Parathyroid adenoma (tissue), 2 donors: ENCODE results near the gene FARS2.

Experiments
- H2AFZ ChIP-seq: fragments of 300-600 bp; sonication (generic); one replicate; pipeline ENCODE4 v1.7.0; 2017; ENCODE audit warnings: antibody characterized with exemption, mild to moderate bottlenecking
- H3K27ac ChIP-seq: fragments of 300-600 bp; sonication (generic); one replicate; pipeline ENCODE4 v1.7.0; 2017
- H3K27me3 ChIP-seq: fragments of 300-600 bp; sonication (generic); one replicate; pipeline ENCODE4 v1.7.0; 2017; ENCODE audit warnings: low read length; ENCODE audit not compliant: control insufficient read depth, insufficient read depth
- H3K36me3 ChIP-seq: fragments of 300-600 bp; sonication (generic); one replicate; pipeline ENCODE4 v1.7.0; 2017; ENCODE audit warnings: low read length; ENCODE audit not compliant: control insufficient read depth, insufficient read depth
- H3K4me1 ChIP-seq: fragments of 300-600 bp; sonication (generic); one replicate; pipeline ENCODE4 v1.7.0; 2017; ENCODE audit warnings: control low read depth
- H3K4me2 ChIP-seq: fragments of 300-600 bp; sonication (generic); one replicate; pipeline ENCODE4 v1.7.0; 2017; ENCODE audit warnings: low read length
- H3K4me3 ChIP-seq: fragments of 300-600 bp; sonication (generic); one replicate; pipeline ENCODE4 v1.7.0; 2017; ENCODE audit warnings: low read depth, low read length
- H3K79me2 ChIP-seq: fragments of 300-600 bp; sonication (generic); one replicate; pipeline ENCODE4 v1.7.0; 2017; ENCODE audit warnings: control low read depth
- H3K9ac ChIP-seq: fragments of 300-600 bp; sonication (generic); one replicate; pipeline ENCODE4 v1.7.0; 2017; ENCODE audit warnings: mild to moderate bottlenecking
- H3K9me3 ChIP-seq: fragments of 300-600 bp; sonication (generic); one replicate; pipeline ENCODE4 v1.7.0; 2017; ENCODE audit warnings: low read length; ENCODE audit not compliant: control insufficient read depth
- TF ChIP-seq, protein P1 (sequence below): fragments of 300-600 bp; sonication (generic); IDR thresholded peaks from one replicate; pipeline ENCODE4 v1.7.0; 2017; ENCODE audit warnings: antibody characterized with exemption, mild to moderate bottlenecking
- donor health status: primary hyperparathyroidism.

The FARS2 gene

DNA sequence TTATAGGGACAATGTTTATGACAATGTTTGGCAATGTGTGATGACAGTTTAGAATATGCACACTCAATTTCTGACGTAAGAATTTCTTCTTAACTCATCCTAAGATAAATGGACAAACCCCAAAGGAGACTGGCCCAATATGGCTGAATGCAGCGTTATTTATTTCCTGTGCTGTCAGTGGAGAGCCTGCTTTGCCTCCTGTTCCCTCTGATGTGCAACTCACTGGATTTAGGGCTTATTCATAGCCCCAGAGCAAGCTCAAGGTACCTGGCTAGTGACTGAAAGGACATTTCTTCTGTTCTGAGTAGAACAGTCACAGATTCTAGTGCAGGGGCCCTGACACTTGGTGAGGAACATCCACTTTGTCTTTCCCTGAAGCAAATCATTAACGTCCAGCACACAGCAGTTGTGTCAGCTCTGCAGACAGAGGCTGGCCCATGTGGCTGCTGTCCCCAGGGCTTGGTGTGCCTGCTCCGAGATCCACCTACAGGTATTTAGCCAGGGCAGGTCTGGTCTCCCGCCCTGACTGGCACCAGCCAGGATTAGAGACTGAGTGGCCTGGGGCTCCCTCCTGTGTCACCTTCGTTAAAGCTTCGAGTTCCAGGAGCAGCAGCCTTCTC, 64.8 kb downstream of the FARS2 start:
- Histone ChIP-seq H3K9ac (no peak overlapping the region), H3K4me1 (no peaks in the 10 kb centered on the region), H3K27me3 (no peaks in the 10 kb centered on the region), H3K9me3 (no peaks in the 10 kb centered on the region), H3K27ac (no peak overlapping the region), H3K4me3 (no peak overlapping the region), H3K4me2 (no peak overlapping the region), H3K79me2 (peaks cover 27% of the 10 kb centered on the region), H3K36me3 (no peaks in the 10 kb centered on the region), H2AFZ (no peak overlapping the region)
- TF ChIP-seq, protein P1, sequence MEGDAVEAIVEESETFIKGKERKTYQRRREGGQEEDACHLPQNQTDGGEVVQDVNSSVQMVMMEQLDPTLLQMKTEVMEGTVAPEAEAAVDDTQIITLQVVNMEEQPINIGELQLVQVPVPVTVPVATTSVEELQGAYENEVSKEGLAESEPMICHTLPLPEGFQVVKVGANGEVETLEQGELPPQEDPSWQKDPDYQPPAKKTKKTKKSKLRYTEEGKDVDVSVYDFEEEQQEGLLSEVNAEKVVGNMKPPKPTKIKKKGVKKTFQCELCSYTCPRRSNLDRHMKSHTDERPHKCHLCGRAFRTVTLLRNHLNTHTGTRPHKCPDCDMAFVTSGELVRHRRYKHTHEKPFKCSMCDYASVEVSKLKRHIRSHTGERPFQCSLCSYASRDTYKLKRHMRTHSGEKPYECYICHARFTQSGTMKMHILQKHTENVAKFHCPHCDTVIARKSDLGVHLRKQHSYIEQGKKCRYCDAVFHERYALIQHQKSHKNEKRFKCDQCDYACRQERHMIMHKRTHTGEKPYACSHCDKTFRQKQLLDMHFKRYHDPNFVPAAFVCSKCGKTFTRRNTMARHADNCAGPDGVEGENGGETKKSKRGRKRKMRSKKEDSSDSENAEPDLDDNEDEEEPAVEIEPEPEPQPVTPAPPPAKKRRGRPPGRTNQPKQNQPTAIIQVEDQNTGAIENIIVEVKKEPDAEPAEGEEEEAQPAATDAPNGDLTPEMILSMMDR = no peak

DNA sequence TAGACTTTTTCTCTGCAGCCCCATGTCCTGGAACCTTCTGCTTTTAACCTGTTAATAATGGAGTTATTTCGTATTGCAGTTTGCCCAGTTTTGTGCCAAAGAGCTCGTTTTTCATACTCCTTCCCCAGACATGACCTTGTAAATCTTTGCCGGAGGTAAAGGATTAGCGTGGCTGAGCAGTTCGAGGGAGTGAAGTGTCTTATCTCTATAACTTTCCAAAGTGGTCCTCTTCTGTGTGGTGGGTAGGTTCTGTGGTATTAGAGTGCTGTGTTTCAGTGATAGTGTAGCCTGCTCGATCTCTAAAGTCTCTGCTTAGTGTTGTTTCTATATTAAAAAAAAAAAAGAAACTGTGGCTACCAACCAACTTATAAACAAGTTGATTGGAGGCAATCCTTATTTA, 67.5 kb downstream of the FARS2 start:
- Histone ChIP-seq H3K9ac (no peak overlapping the region), H3K4me2 (no peak overlapping the region), H3K9me3 (no peaks in the 10 kb centered on the region), H2AFZ (no peak overlapping the region), H3K4me1 (no peaks in the 10 kb centered on the region), H3K36me3 (no peaks in the 10 kb centered on the region), H3K4me3 (no peak overlapping the region), H3K79me2 (peaks cover 27% of the 10 kb centered on the region), H3K27me3 (no peaks in the 10 kb centered on the region), H3K27ac (no peak overlapping the region)
- TF ChIP-seq, protein P1 = no peak

DNA sequence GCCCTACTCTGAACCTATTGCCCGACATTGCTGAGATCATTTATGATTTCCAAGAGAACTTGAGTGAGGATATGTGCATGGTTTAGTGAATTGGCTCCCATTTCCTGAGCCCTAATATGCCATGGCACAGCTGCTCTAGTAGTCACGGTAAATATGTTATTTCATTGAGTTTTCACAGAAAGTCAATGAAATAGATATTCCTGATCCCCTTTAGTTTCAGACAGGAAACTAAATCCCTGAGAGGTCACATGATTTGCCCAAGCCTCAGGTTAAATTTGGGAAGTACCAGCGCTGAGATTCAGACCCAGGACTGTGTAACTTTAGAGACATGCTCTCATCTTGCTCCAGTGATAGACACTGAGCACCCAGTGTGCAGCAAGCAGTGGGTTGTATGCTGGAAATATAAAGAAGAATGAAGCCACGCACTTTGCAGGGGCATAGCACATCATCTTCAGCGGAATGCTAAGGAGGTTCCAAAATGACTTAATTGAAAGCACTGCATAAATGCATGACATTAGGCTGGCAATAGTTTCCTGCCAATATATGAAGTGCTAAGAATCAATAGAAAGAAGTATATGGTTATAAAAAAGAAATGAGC, 70.6 kb downstream of the FARS2 start:
- Histone ChIP-seq H3K4me3 (no peak overlapping the region), H3K9ac (no peak overlapping the region), H2AFZ (no peak overlapping the region), H3K4me1 (no peaks in the 10 kb centered on the region), H3K4me2 (no peak overlapping the region), H3K27me3 (no peaks in the 10 kb centered on the region), H3K9me3 (no peaks in the 10 kb centered on the region), H3K27ac (no peak overlapping the region), H3K36me3 (no peaks in the 10 kb centered on the region), H3K79me2 (peaks cover 13% of the 10 kb centered on the region)
- TF ChIP-seq, protein P1 = no peak

DNA sequence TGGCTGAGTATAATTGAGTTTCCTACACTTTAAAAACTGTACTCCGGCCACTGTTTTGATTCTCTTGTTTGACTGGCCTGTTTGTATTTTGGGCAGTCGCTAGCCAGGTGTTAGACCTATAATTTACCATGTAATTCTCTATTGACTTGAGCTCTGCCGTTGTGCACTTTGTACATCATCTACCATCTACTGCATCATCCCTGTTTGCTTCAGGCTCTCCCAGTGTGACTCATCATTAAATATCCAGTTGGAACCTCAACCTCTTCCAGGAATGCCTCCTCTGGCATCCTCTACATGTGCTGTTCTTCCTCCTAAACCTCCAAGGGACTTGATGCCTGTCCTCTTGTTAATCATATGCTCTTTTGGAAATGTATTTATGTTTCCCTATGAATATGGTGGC, 72.3 kb downstream of the FARS2 start:
- TF ChIP-seq, protein P1 = no peak
- H3K27me3 ChIP-seq = no peaks in the 10 kb centered on the region
- no peaks in the 10 kb centered on the region for H3K4me1 ChIP-seq
- H3K4me3 ChIP-seq = no peak overlapping the region
- no peak overlapping the region for H3K4me2 ChIP-seq
- H3K9ac ChIP-seq = no peak overlapping the region
- peaks cover 2% of the 10 kb centered on the region for H3K79me2 ChIP-seq
- no peaks in the 10 kb centered on the region for H3K9me3 ChIP-seq
- H3K27ac ChIP-seq = no peak overlapping the region
- no peaks in the 10 kb centered on the region for H3K36me3 ChIP-seq
- H2AFZ ChIP-seq = no peak overlapping the region

DNA sequence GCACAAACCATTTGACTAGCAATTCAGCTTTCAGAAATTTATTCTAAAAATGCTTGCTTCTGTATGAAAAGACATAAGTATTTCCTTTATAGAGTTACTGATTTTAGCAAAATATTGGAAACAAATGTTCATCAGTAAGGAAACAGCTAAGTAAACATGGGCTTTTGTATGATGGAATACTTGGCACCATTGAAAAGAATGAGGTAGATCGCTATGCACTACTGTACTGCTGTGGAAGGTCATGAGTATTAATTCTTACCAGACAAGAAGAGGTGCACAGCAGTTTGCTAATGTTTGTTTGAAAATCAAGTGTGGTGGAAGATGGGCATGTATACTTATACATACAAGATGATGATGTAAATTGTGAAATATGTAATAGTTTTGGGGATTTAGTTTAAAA, 73.0 kb downstream of the FARS2 start:
- TF ChIP-seq, protein P1 = no peak
- Histone ChIP-seq H3K4me1 (no peaks in the 10 kb centered on the region), H3K27me3 (no peaks in the 10 kb centered on the region), H3K79me2 (peaks cover 2% of the 10 kb centered on the region), H3K4me2 (no peak overlapping the region), H3K4me3 (no peak overlapping the region), H3K9ac (no peak overlapping the region), H2AFZ (no peak overlapping the region), H3K9me3 (no peaks in the 10 kb centered on the region), H3K36me3 (no peaks in the 10 kb centered on the region), H3K27ac (no peak overlapping the region)
